ENCODE measurements around the gene SLC30A5. TPM values are rescaled to one million over a fixed set of nuclear protein-coding genes. Genes with fewer than 3 reads are reported as not detected.

SLC30A5 gene
- total and polyA plus RNA-seq, 12 donors, result 17.9 to 36.7 (median 31.7) TPM

DNA sequence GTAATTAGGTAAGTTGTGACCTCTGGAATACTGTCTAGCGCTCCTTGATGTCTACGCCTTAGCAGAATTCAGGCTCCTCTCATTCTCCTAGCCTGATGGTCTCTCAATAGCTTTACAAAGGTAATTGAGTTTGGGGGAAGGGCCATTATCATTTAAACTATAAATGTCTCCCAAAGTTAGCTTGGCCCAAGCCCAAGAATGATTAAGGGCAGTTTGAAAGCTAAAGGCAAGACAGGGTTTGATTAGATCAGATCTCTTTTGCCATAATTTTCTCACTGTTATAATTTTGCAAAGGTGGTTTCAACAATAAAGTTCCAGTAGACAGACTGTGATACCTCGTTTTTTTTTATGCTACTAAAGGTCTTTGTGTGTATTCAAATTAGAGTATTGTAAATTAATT is 3.7 kb upstream of the SLC30A5 start:
- WGBS, 2 donors, result 87 to 90% methylated on average over 3 of the region's 3 CpGs
- H3K36me3 ChIP-seq, result no peaks in the 10 kb centered on the region
- H3K4me1 ChIP-seq, result peaks cover under 1 to 14% (median 9%) of the 10 kb centered on the region in 9 donors
- no peak overlapping the region for H3K4me3 ChIP-seq
- peak overlapping the region in 4 of 10 donors; percentile 45 to 84 (median 70) for H3K27ac ChIP-seq
- TF ChIP-seq, protein P1, sequence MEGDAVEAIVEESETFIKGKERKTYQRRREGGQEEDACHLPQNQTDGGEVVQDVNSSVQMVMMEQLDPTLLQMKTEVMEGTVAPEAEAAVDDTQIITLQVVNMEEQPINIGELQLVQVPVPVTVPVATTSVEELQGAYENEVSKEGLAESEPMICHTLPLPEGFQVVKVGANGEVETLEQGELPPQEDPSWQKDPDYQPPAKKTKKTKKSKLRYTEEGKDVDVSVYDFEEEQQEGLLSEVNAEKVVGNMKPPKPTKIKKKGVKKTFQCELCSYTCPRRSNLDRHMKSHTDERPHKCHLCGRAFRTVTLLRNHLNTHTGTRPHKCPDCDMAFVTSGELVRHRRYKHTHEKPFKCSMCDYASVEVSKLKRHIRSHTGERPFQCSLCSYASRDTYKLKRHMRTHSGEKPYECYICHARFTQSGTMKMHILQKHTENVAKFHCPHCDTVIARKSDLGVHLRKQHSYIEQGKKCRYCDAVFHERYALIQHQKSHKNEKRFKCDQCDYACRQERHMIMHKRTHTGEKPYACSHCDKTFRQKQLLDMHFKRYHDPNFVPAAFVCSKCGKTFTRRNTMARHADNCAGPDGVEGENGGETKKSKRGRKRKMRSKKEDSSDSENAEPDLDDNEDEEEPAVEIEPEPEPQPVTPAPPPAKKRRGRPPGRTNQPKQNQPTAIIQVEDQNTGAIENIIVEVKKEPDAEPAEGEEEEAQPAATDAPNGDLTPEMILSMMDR (IDR thresholded peaks at IDR 0.05), result no peak
- no peaks in the 10 kb centered on the region for H3K9me3 ChIP-seq
- no peak for ATAC-seq
- intact Hi-C loops (cut with DNase I), result loop anchor here in 7 of 10 donors (5.0 to 10.0 kb wide), 9 partner anchors 45 to 277 kb away; partner anchors contain the start of genes CCDC125 (in 4 of the 7), AK6 (in 3 of the 7), RAD17 (in 3 of the 7) and TAF9 (in 3 of the 7)
- DNase-seq, result no peak
- H3K27me3 ChIP-seq, result no peaks in the 10 kb centered on the region

DNA sequence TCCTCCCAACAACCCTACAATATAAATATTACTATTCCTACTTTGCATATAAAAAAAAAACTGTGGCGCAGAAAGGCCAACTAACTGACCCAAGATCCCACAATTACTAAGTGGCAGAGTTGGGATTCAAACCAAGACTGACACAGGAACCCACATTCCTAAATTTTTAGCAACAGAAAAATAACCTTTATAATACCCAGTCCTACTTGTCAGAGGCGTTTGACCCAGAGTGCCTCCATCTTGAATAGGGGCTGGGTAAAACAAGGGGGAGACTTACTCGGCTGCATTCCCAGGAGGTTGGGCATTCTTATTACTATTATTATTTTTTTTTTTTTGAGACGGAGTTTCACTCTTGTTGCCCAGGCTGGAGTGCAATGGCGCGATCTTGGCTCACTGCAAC is 2.0 kb upstream of the SLC30A5 start:
- peaks cover 0 to 16% (median 0%) of the 10 kb centered on the region in 9 donors for H3K36me3 ChIP-seq
- H3K27ac ChIP-seq, result peak overlapping the region in 5 of 10 donors; percentile 31 to 84 (median 50)
- ATAC-seq (no peak), DNase-seq (no peak)
- H3K4me3 ChIP-seq, result no peak overlapping the region
- WGBS, 2 donors, result 85 to 91% methylated on average over 6 of the region's 6 CpGs
- intact Hi-C loops (cut with DNase I), result loop anchor here in 7 of 10 donors (2.0 to 10.0 kb wide), 11 partner anchors 47 to 276 kb away; partner anchors contain the start of genes CCDC125 (in 4 of the 7), AK6 (in 3 of the 7), RAD17 (in 3 of the 7) and TAF9 (in 3 of the 7)
- peaks cover 4 to 28% (median 19%) of the 10 kb centered on the region in 9 donors for H3K4me1 ChIP-seq
- H3K27me3 ChIP-seq, result no peaks in the 10 kb centered on the region
- no peaks in the 10 kb centered on the region for H3K9me3 ChIP-seq
- TF ChIP-seq, protein P1 (IDR thresholded peaks at IDR 0.05), result no peak

DNA sequence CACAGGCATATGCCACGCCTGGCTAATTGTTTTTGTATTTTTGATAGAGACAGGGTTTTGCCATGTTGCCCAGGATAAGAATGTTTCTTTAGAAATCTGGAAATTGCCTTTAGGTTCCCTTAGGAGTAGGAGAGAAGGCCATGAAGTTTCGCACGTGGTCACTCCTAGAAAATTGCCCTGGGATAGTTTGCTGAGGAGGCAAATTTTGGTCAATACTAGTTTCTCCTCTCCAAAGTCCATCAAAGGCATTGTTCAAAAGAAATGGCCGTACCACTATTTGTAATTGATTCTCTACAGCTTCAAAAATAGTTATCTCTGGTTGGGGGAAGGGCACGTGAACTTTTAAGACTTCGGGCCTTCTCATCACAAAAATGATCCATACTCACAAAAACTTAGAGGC is 845 bp upstream of the SLC30A5 start:
- intact Hi-C loops (cut with DNase I), result loop anchor here in 7 of 10 donors (2.0 to 10.0 kb wide), 11 partner anchors 48 to 274 kb away; partner anchors contain the start of genes CCDC125 (in 4 of the 7), AK6 (in 3 of the 7), RAD17 (in 3 of the 7) and TAF9 (in 3 of the 7)
- H3K27ac ChIP-seq, result peak overlapping the region in 7 of 10 donors; percentile 16 to 99 (median 96)
- H3K4me1 ChIP-seq, result peaks cover 4 to 34% (median 22%) of the 10 kb centered on the region in 9 donors
- H3K36me3 ChIP-seq, result peaks cover 0 to 27% (median 0%) of the 10 kb centered on the region in 9 donors
- no peak for ATAC-seq
- H3K4me3 ChIP-seq, result no peak overlapping the region
- DNase-seq, result no peak
- TF ChIP-seq, protein P1 (IDR thresholded peaks at IDR 0.05), result no peak
- H3K27me3 ChIP-seq, result no peaks in the 10 kb centered on the region
- 90 to 94% methylated on average over 6 of the region's 6 CpGs for WGBS, 2 donors
- H3K9me3 ChIP-seq, result no peaks in the 10 kb centered on the region

DNA sequence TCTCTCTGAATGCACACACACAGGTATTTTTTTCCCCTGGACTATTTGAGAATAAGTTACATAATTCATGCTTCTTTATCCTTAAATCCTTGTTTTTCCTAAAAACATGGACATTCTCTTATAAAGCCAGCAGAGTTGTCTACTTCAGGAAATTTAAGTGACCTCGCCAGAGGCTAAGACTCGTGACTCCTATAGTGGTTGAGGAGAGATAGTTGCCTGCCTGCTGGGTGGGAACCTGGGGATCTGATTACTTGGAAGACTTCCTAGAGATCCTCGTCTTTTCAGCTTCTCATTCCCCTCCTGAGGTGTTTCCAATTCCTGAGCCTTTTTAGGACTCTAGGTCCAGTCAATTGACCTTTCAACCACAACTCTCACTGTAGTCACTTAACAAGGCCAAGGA is 5.5 kb downstream of the SLC30A5 start:
- Histone ChIP-seq H3K4me3 (no peak overlapping the region), H3K27ac (no peak overlapping the region), H3K4me1 (peaks cover 4 to 36% (median 19%) of the 10 kb centered on the region in 9 donors), H3K9me3 (no peaks in the 10 kb centered on the region), H3K36me3 (peaks cover 0 to 85% (median 13%) of the 10 kb centered on the region in 9 donors), H3K27me3 (no peaks in the 10 kb centered on the region)
- TF ChIP-seq, protein P1 (IDR thresholded peaks at IDR 0.05), result no peak
- ATAC-seq (no peak), DNase-seq (no peak)
- WGBS, 2 donors, result 71 to 74% methylated on average over 3 of the region's 3 CpGs
- intact Hi-C loops (cut with DNase I), result loop anchor here in 6 of 10 donors (10.0 kb wide), 5 partner anchors 55 to 265 kb away; partner anchors contain the start of genes CCDC125 (in 3 of the 6), AK6 (in 2 of the 6), RAD17 (in 2 of the 6) and TAF9 (in 2 of the 6)

Measured in heart right ventricle (tissue), 16 donors.